ENCODE measurements around the gene GTF3C1. TPM values are rescaled to one million over a fixed set of nuclear protein-coding genes. Genes with fewer than 3 reads are reported as not detected.

Gene GTF3C1
- total RNA-seq, 4 donors from 2014 or later, result 73.2 to 247 (median 85.3) TPM

- DNase-seq, result no peak
- no peaks in the 10 kb centered on the region for H3K27me3 ChIP-seq
- intact Hi-C loops (cut with DNase I; ENCODE audit: low total_unique reads), result no loop called here
- no peak overlapping the region for H3K4me3 ChIP-seq
- no peaks in the 10 kb centered on the region for H3K36me3 ChIP-seq
- H3K9me3 ChIP-seq, result no peaks in the 10 kb centered on the region
- TF ChIP-seq CTCF (IDR thresholded peaks at IDR 0.05), result no peak
- no peak for TF ChIP-seq POLR2A (IDR thresholded peaks at IDR 0.05)
- no peak overlapping the region for H3K27ac ChIP-seq
- H3K4me1 ChIP-seq, result no peaks in the 10 kb centered on the region
Observed at GRCh38 chr16:27468941-27469531, 80.7 kb downstream of the GTF3C1 start.

- DNase-seq, result no peak
- H3K4me1 ChIP-seq, result no peaks in the 10 kb centered on the region
- no peak overlapping the region for H3K27ac ChIP-seq
- intact Hi-C loops (cut with DNase I; ENCODE audit: low total_unique reads), result no loop called here
- TF ChIP-seq CTCF (IDR thresholded peaks at IDR 0.05) (no peak), POLR2A (IDR thresholded peaks at IDR 0.05) (no peak)
- no peaks in the 10 kb centered on the region for H3K36me3 ChIP-seq
- H3K27me3 ChIP-seq, result no peaks in the 10 kb centered on the region
- no peaks in the 10 kb centered on the region for H3K9me3 ChIP-seq
- no peak overlapping the region for H3K4me3 ChIP-seq
Observed at GRCh38 chr16:27465483-27465879, 84.2 kb downstream of the GTF3C1 start.

- intact Hi-C loops (cut with DNase I; ENCODE audit: low total_unique reads), result no loop called here
- TF ChIP-seq POLR2A (IDR thresholded peaks at IDR 0.05) (no peak), CTCF (IDR thresholded peaks at IDR 0.05) (no peak)
- Histone ChIP-seq H3K9me3 (no peaks in the 10 kb centered on the region), H3K4me1 (no peaks in the 10 kb centered on the region), H3K36me3 (no peaks in the 10 kb centered on the region), H3K4me3 (no peak overlapping the region), H3K27ac (no peak overlapping the region), H3K27me3 (no peaks in the 10 kb centered on the region)
- DNase-seq, result no peak
Observed at GRCh38 chr16:27464626-27465482, 84.9 kb downstream of the GTF3C1 start.

GRCh38 chr16:27463741-27464591 lies 85.7 kb downstream of the GTF3C1 start:
- no peaks in the 10 kb centered on the region for H3K27me3 ChIP-seq
- no peak overlapping the region for H3K4me3 ChIP-seq
- no peak for TF ChIP-seq CTCF (IDR thresholded peaks at IDR 0.05)
- no peak for TF ChIP-seq POLR2A (IDR thresholded peaks at IDR 0.05)
- DNase-seq, result no peak
- no peaks in the 10 kb centered on the region for H3K9me3 ChIP-seq
- H3K36me3 ChIP-seq, result no peaks in the 10 kb centered on the region
- intact Hi-C loops (cut with DNase I; ENCODE audit: low total_unique reads), result no loop called here
- no peaks in the 10 kb centered on the region for H3K4me1 ChIP-seq
- H3K27ac ChIP-seq, result no peak overlapping the region

Measured in uterus (tissue), 4 donors.